Measurements from ENCODE around the gene CLIC4.

CLIC4 gene

GRCh38 chr1:24742090-24742938 lies 2.9 kb upstream of the CLIC4 start:
- peak; percentile 39 for DNase-seq (ENCODE audit: extremely low read depth, insufficient read length)

DNA sequence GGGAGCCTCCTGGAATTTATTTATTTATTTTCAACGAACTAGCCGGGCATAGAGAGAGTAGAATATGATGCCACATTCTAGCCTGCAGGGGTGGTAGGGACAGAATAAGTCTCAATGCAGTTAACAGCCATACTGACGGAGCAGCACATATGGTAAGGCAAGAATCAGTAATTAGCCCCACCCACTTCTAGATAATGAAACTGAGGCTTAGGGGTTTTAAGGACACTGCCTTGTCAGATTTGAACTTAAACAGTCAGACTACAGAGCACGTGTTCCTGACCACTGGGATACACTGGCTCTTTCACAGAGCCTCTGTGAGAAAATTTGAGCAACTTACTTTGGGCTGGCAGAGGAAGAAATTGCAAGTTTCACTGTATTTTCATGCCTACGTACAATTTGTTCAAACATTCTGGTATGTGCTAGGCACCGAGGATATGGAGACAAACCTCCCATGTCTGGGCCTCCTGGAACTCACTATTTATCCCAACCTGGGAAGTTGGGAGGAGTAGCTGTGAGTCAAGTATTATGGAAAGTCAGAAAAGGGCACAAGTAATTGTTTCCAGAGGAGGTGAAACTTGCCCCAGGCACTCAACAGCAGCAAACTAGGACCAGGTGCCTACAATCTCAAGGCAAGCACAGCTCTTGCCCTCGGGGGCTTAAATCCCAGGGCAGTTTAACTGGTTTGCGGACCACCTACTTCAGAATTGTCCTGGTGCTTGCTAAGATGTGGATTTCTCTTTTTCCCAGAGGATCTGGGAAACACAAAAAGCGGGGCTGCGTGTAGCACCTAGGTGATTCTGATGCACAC lies 1.6 kb upstream of the CLIC4 start:
- Histone ChIP-seq H3K27me3 (replicated peaks; ENCODE audit: control insufficient read depth, insufficient read depth, low read length) (no peaks in the 10 kb centered on the region), H3K4me3 (replicated peaks; ENCODE audit: low read depth, low read length) (no peak overlapping the region)
- peak; percentile 61 for DNase-seq (ENCODE audit: extremely low read depth, insufficient read length)

More at GRCh38 chr1:24742090-24742938, 2.9 kb upstream of the CLIC4 start:
- Histone ChIP-seq H3K27me3 (replicated peaks; ENCODE audit: control insufficient read depth, insufficient read depth, low read length) (no peaks in the 10 kb centered on the region), H3K4me3 (replicated peaks; ENCODE audit: low read depth, low read length) (no peak overlapping the region), H3K36me3 (ENCODE audit: control insufficient read depth, insufficient read depth, low read length) (no peaks in the 10 kb centered on the region)
- no peak for TF ChIP-seq CTCF (IDR thresholded peaks at IDR 0.05; ENCODE audit: insufficient read depth, low read length, poor library complexity, severe bottlenecking)

DNA sequence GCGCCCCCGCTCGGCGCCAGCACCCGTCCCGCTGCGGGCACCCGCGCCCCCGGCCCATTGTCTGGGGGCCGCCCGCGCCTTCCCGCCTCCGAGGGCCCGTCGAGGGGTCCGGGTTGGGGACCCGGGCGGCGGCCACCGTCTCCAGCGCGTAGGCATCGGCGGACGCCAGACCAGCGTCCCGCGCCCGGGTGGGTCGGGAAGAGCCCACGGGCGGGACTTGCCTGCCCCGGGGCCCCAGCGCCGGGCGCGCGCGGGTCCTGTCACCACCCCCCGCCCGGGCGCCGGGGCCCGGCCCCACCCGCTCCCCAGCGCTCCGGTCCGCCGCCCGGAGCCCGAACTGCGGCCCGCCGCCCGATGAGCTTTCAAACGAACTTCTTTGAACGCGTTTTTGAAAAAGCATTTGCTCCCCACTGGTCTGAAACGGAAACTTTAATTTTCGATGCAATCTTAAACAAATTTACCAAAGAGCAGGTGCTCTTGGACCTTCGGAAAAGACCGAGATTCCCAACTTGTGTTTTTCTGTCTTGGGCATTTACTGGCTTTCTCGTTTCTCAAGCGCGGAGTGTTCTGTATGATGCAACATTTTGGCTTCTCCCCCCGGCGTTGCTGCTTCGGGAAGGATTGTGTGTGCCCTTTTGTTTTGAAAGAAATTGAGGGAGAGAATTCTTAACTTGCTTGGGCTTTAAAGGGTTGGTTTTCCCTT lies 615 bp downstream of the CLIC4 start:
- peak; percentile 62 for DNase-seq (ENCODE audit: extremely low read depth, insufficient read length)
- H3K4me3 ChIP-seq (replicated peaks; ENCODE audit: low read depth, low read length) = peak overlapping the region; percentile 86
- no peaks in the 10 kb centered on the region for H3K36me3 ChIP-seq (ENCODE audit: control insufficient read depth, insufficient read depth, low read length)
- H3K27me3 ChIP-seq (replicated peaks; ENCODE audit: control insufficient read depth, insufficient read depth, low read length) = no peaks in the 10 kb centered on the region
- no peak for TF ChIP-seq CTCF (IDR thresholded peaks at IDR 0.05; ENCODE audit: insufficient read depth, low read length, poor library complexity, severe bottlenecking)

More for the DNA sequence above, 1.6 kb upstream of the CLIC4 start:
- no peaks in the 10 kb centered on the region for H3K36me3 ChIP-seq (ENCODE audit: control insufficient read depth, insufficient read depth, low read length)
- no peak for TF ChIP-seq CTCF (IDR thresholded peaks at IDR 0.05; ENCODE audit: insufficient read depth, low read length, poor library complexity, severe bottlenecking)

- Histone ChIP-seq H3K4me3 (replicated peaks; ENCODE audit: low read depth, low read length) (peak overlapping the region; percentile 86), H3K36me3 (ENCODE audit: control insufficient read depth, insufficient read depth, low read length) (no peaks in the 10 kb centered on the region), H3K27me3 (replicated peaks; ENCODE audit: control insufficient read depth, insufficient read depth, low read length) (no peaks in the 10 kb centered on the region)
- DNase-seq (ENCODE audit: extremely low read depth, insufficient read length) = peak; percentile 81
- TF ChIP-seq CTCF (IDR thresholded peaks at IDR 0.05; ENCODE audit: insufficient read depth, low read length, poor library complexity, severe bottlenecking) = no peak
Observed at GRCh38 chr1:24748191-24749121, 3.2 kb downstream of the CLIC4 start.

GRCh38 chr1:24749252-24749651 lies 4.0 kb downstream of the CLIC4 start:
- Histone ChIP-seq H3K27me3 (replicated peaks; ENCODE audit: control insufficient read depth, insufficient read depth, low read length) (no peaks in the 10 kb centered on the region), H3K36me3 (ENCODE audit: control insufficient read depth, insufficient read depth, low read length) (no peaks in the 10 kb centered on the region; the same call in 1 of the 2 replicates), H3K4me3 (replicated peaks; ENCODE audit: low read depth, low read length) (peak overlapping the region; percentile 86)
- DNase-seq (ENCODE audit: extremely low read depth, insufficient read length) = peak; percentile 34
- TF ChIP-seq CTCF (IDR thresholded peaks at IDR 0.05; ENCODE audit: insufficient read depth, low read length, poor library complexity, severe bottlenecking) = no peak

Measured in GM06990 (cell line).